Panc1 (cell line): ENCODE measurements around the gene EPB41L4B. TPM values are rescaled to one million over a fixed set of nuclear protein-coding genes. Genes with fewer than 3 reads are reported as not detected.

ENCODE experiments used
- ATAC-seq: fragments of 200-7000 bp; cut with Tn5 transposase; 2 replicates; pipeline ENCODE4 v1.9.1; 2020; ENCODE audit warnings: mild to moderate bottlenecking, moderate library complexity
- BruUV-seq: library from RNA; stranded (reverse); fragments of 400-500 nt; replicated peaks from 2 replicates; lab custom pipeline; 2021; lab: Mats Ljungman, UMichigan
- CTCF ChIA-PET: fragments of 300-600 bp; sonication (Branson Sonifier 250); formaldehyde crosslinking; loops from one replicate; lab custom pipeline; 2022; ENCODE audit warnings: antibody characterized with exemption; lab: Charles Lee
- POLR2A ChIA-PET: fragments of 300-600 bp; sonication (Branson Sonifier 250); formaldehyde crosslinking; loops from one replicate; lab custom pipeline; 2022; ENCODE audit warnings: antibody characterized with exemption; lab: Charles Lee
- DNase-seq: peaks from one replicate; pipeline ENCODE4 v3.0.0-alpha.2; 2010; ENCODE audit warnings: low read depth, low spot score
- H3K27ac ChIP-seq: 2 replicates; pipeline ENCODE4 v1.5.1; 2011; ENCODE audit warnings: mild to moderate bottlenecking, low read length, inconsistent platforms
- H3K27me3 ChIP-seq: fragments of 200-500 bp; sonication (Bioruptor generic); 2 replicates; pipeline ENCODE4 v1.6.0; 2014; ENCODE audit warnings: low read length, inconsistent platforms; ENCODE audit not compliant: control insufficient read depth, insufficient read depth
- H3K36me3 ChIP-seq: fragments of 200-500 bp; sonication (Bioruptor generic); 2 replicates; pipeline ENCODE4 v1.5.1; 2014; ENCODE audit warnings: inconsistent platforms, mild to moderate bottlenecking, low read length, moderate library complexity; ENCODE audit not compliant: control insufficient read depth, insufficient read depth
- H3K4me1 ChIP-seq: 2 replicates; pipeline ENCODE4 v1.5.1; 2011; ENCODE audit warnings: inconsistent platforms, mild to moderate bottlenecking, low read length, moderate library complexity; ENCODE audit not compliant: control insufficient read depth, insufficient read depth
- H3K4me3 ChIP-seq, 2 experiments: 2 replicates each; pipeline ENCODE4 v1.5.1; 2011 to 2012; ENCODE audit warnings: low read depth in 2 of 2, low read length in 2 of 2, mild to moderate bottlenecking in 2 of 2, inconsistent platforms in 1 of 2, moderate library complexity in 1 of 2
- H3K9me3 ChIP-seq: fragments of 200-500 bp; sonication (Bioruptor generic); 2 replicates; pipeline ENCODE4 v1.5.1; 2014; ENCODE audit warnings: low read depth, mild to moderate bottlenecking, inconsistent platforms, low read length, moderate library complexity; ENCODE audit not compliant: control insufficient read depth, insufficient read depth
- POLR2AphosphoS5 ChIP-seq: IDR thresholded peaks from 2 replicates; pipeline ENCODE4 v1.6.1; 2012; ENCODE audit warnings: mild to moderate bottlenecking, low read depth, low read length, moderate library complexity
- SIN3A ChIP-seq: IDR thresholded peaks from 2 replicates; pipeline ENCODE4 v1.6.1; 2012; ENCODE audit warnings: low read depth, mild to moderate bottlenecking, low read length, moderate library complexity, borderline replicate concordance; ENCODE audit not compliant: insufficient read depth
- TCF7L2 ChIP-seq: IDR thresholded peaks from 2 replicates; pipeline ENCODE4 v1.6.1; 2011; ENCODE audit warnings: mild to moderate bottlenecking, low read depth, low read length, inconsistent platforms
- in situ Hi-C: cut with HindIII; loops from 2 replicates; pipeline ENCODE4 v1.10.0; 2016; ENCODE audit warnings: low sequenced_read_pairs, low pct_unique_long_range_greater_than_20kb
- intact Hi-C: fragments of 100-400 bp; cut with micrococcal nuclease; formaldehyde crosslinking; loops from one replicate; pipeline ENCODE4 v1.10.0; 2022; ENCODE audit not compliant: unreplicated experiment
- total RNA-seq: library from RNA; stranded (reverse); gene quantifications from one replicate; pipeline ENCODE4 v1.2.1, GENCODE V29; 2021; ENCODE audit not compliant: unreplicated experiment
- TF ChIP-seq, protein P1 (sequence below), 2 experiments: IDR thresholded peaks; 2 replicates each; pipeline ENCODE4 v1.6.1; 2011 to 2012; ENCODE audit warnings: low read depth in 2 of 2, control low read depth in 1 of 2, low read length in 1 of 2, mild to moderate bottlenecking in 1 of 2, moderate library complexity in 1 of 2; ENCODE audit not compliant: insufficient read depth in 1 of 2
- TF ChIP-seq, protein P2 (sequence below): fragments of 450-650 bp; IDR thresholded peaks from 2 replicates; pipeline ENCODE4 v1.5.1; 2017; ENCODE audit warnings: mild to moderate bottlenecking

The EPB41L4B gene
- total RNA-seq, 1 experiment from 2014 or later = 27.8 TPM

DNA sequence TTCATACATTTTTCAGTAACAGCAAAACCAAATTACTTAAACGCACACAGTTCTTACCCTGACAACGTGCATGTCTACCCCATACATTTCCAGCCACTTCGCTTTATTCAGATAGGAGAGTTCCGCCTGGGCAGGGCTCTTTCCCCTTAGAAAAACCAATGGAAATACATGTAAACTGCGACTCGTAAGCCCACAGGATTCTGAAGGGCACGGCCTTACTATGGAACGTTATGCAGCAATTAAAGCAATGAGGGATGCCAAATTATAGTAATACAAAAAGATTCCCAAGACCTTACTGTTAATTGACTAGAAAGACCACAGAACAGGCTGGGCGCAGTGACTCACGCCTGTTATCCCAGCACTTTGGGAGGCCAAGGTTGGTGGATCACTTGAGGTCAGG is 64.5 kb downstream of the EPB41L4B start:
- in situ Hi-C loops = no loop called here
- Histone ChIP-seq H3K4me1 (peaks cover 47% of the 10 kb centered on the region), H3K36me3 (no peaks in the 10 kb centered on the region), H3K4me3 (no peak overlapping the region), H3K27ac (peak overlapping the region; percentile 93; the same call in 1 of the 2 replicates), H3K27me3 (no peaks in the 10 kb centered on the region), H3K9me3 (no peaks in the 10 kb centered on the region)
- no peak for DNase-seq
- POLR2A ChIA-PET = no interaction called here
- no TSS peak for BruUV-seq
- intact Hi-C loops = no loop called here
- TF ChIP-seq, protein P1, sequence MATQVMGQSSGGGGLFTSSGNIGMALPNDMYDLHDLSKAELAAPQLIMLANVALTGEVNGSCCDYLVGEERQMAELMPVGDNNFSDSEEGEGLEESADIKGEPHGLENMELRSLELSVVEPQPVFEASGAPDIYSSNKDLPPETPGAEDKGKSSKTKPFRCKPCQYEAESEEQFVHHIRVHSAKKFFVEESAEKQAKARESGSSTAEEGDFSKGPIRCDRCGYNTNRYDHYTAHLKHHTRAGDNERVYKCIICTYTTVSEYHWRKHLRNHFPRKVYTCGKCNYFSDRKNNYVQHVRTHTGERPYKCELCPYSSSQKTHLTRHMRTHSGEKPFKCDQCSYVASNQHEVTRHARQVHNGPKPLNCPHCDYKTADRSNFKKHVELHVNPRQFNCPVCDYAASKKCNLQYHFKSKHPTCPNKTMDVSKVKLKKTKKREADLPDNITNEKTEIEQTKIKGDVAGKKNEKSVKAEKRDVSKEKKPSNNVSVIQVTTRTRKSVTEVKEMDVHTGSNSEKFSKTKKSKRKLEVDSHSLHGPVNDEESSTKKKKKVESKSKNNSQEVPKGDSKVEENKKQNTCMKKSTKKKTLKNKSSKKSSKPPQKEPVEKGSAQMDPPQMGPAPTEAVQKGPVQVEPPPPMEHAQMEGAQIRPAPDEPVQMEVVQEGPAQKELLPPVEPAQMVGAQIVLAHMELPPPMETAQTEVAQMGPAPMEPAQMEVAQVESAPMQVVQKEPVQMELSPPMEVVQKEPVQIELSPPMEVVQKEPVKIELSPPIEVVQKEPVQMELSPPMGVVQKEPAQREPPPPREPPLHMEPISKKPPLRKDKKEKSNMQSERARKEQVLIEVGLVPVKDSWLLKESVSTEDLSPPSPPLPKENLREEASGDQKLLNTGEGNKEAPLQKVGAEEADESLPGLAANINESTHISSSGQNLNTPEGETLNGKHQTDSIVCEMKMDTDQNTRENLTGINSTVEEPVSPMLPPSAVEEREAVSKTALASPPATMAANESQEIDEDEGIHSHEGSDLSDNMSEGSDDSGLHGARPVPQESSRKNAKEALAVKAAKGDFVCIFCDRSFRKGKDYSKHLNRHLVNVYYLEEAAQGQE (IDR thresholded peaks at IDR 0.05; ENCODE audit: insufficient read depth in 1 of 2, low read depth in 2 of 2, low read length in 1 of 2) = no peak
- TF ChIP-seq TCF7L2 = no peak
- TF ChIP-seq, protein P2, sequence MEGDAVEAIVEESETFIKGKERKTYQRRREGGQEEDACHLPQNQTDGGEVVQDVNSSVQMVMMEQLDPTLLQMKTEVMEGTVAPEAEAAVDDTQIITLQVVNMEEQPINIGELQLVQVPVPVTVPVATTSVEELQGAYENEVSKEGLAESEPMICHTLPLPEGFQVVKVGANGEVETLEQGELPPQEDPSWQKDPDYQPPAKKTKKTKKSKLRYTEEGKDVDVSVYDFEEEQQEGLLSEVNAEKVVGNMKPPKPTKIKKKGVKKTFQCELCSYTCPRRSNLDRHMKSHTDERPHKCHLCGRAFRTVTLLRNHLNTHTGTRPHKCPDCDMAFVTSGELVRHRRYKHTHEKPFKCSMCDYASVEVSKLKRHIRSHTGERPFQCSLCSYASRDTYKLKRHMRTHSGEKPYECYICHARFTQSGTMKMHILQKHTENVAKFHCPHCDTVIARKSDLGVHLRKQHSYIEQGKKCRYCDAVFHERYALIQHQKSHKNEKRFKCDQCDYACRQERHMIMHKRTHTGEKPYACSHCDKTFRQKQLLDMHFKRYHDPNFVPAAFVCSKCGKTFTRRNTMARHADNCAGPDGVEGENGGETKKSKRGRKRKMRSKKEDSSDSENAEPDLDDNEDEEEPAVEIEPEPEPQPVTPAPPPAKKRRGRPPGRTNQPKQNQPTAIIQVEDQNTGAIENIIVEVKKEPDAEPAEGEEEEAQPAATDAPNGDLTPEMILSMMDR = no peak
- no peak for TF ChIP-seq POLR2AphosphoS5
- TF ChIP-seq SIN3A = no peak
- CTCF ChIA-PET = no interaction called here
- no peak for ATAC-seq

DNA sequence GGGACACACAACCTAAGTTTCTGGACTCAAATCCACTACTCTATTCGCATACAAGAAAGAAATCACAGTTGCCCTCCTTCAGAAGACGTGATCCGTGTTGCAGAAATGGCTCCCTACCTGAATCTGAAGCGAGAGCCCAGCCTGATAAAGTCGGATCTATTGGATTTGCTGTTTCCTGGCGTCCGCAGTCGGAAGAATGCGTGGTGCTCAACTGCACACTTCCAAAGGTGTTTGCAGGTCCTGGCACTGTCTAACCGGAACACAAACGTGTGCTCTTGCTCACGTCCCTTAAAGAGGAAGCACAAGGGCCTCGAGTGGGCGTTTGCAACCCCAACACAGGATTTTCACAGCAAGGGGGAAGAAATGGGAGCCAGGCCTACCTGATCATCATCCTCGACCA is 65.5 kb downstream of the EPB41L4B start:
- POLR2A ChIA-PET = no interaction called here
- peaks cover 56% of the 10 kb centered on the region for H3K4me1 ChIP-seq
- ATAC-seq = no peak
- H3K27me3 ChIP-seq = no peaks in the 10 kb centered on the region
- in situ Hi-C loops = no loop called here
- peak overlapping the region; percentile 93 for H3K27ac ChIP-seq
- no TSS peak for BruUV-seq
- CTCF ChIA-PET = no interaction called here
- intact Hi-C loops = no loop called here
- no peak for DNase-seq
- TF ChIP-seq, protein P1 (IDR thresholded peaks at IDR 0.05; ENCODE audit: insufficient read depth in 1 of 2, low read depth in 2 of 2, low read length in 1 of 2) = no peak
- TF ChIP-seq, protein P2 = no peak
- no peak for TF ChIP-seq POLR2AphosphoS5
- no peak for TF ChIP-seq TCF7L2
- TF ChIP-seq SIN3A = no peak
- no peak overlapping the region for H3K4me3 ChIP-seq
- no peaks in the 10 kb centered on the region for H3K9me3 ChIP-seq
- no peaks in the 10 kb centered on the region for H3K36me3 ChIP-seq
